Colonic mucosa (tissue), 4 donors: ENCODE results near the gene ABCA7. TPM values are rescaled to one million over a fixed set of nuclear protein-coding genes. Genes with fewer than 3 reads are reported as not detected.
"Not testable (repeated sequence)": the region's sequence is repeated elsewhere in the genome, so short reads cannot be mapped to it uniquely, and the experiment has no call there.

Source experiments
- DNase-seq: peaks from one replicate; pipeline ENCODE4 v3.0.0-alpha.2; 2020
- H3K27ac ChIP-seq: fragments of 200-600 bp; one replicate; pipeline ENCODE4 v1.8.0; 2021
- H3K27me3 ChIP-seq: fragments of 200-600 bp; one replicate; pipeline ENCODE4 v1.8.0; 2021
- H3K36me3 ChIP-seq: fragments of 200-600 bp; one replicate; pipeline ENCODE4 v1.8.0; 2021
- H3K4me1 ChIP-seq: fragments of 200-600 bp; one replicate; pipeline ENCODE4 v1.8.0; 2021; ENCODE audit warnings: mild to moderate bottlenecking
- H3K4me3 ChIP-seq: fragments of 200-600 bp; one replicate; pipeline ENCODE4 v1.8.0; 2021
- H3K9ac ChIP-seq, 2 donors: one replicate each; pipeline ENCODE4 v1.7.0; 2013; ENCODE audit warnings: control low read depth in 2 of 2, low read depth in 2 of 2, low read length in 2 of 2
- H3K9me3 ChIP-seq: fragments of 200-600 bp; one replicate; pipeline ENCODE4 v1.8.0; 2021
- CTCF ChIP-seq: fragments of 200-600 bp; IDR thresholded peaks from one replicate; pipeline ENCODE4 v1.8.0; 2022; ENCODE audit warnings: antibody characterized with exemption, mild to moderate bottlenecking
- intact Hi-C: fragments of 100-400 bp; cut with DNase I; formaldehyde crosslinking; loops from one replicate; pipeline ENCODE4 v1.14.1; 2022
- total RNA-seq, 2 donors: library from RNA; stranded (reverse); fragmentation: NEBNext Ultra II Directional in 1 of 2; extraction: Animal tissue kit (Norgen Biotek cat#: 25700) in 1 of 2; gene quantifications; one replicate each; pipeline ENCODE4 v1.2.1, GENCODE V29; 2021
- donor health status: healthy.
- donor health status: DM: no; HTN: no; CAD: no.
- donor health status: DM: no; HTN: no; CAD: no.

Gene ABCA7
- total RNA-seq, 2 donors from 2014 or later: 23.9 to 31.6 TPM

GRCh38 chr19:1019980-1020867 lies 19.7 kb upstream of the ABCA7 start:
- intact Hi-C loops: no loop called here
- H3K27me3 ChIP-seq: no peaks in the 10 kb centered on the region
- TF ChIP-seq CTCF: no peak
- H3K4me3 ChIP-seq: peak overlapping the region; percentile 80
- H3K9ac ChIP-seq: peak overlapping the region; percentile 95 to 96
- no peaks in the 10 kb centered on the region for H3K36me3 ChIP-seq
- H3K4me1 ChIP-seq: peaks cover 41% of the 10 kb centered on the region
- peak; percentile 57 for DNase-seq
- peak overlapping the region; percentile 90 for H3K27ac ChIP-seq
- H3K9me3 ChIP-seq: no peaks in the 10 kb centered on the region

GRCh38 chr19:1020868-1021425 lies 19.0 kb upstream of the ABCA7 start, which contains the start of gene TMEM259:
Gene TMEM259, minus strand, starts transcription at chr19:1021123. Its CDS starts 127 bp downstream, at chr19:1020996.
- TF ChIP-seq CTCF: no peak
- Histone ChIP-seq H3K27me3 (no peaks in the 10 kb centered on the region), H3K9ac (peak within 1 kb of the TSS; percentile 95 to 96), H3K36me3 (no peaks in the 10 kb centered on the region), H3K9me3 (no peaks in the 10 kb centered on the region), H3K4me3 (peak within 1 kb of the TSS; percentile 80), H3K4me1 (peaks cover 39% of the 10 kb centered on the region), H3K27ac (peak within 1 kb of the TSS; percentile 90)
- peak; percentile 98 for DNase-seq
- intact Hi-C loops: no loop called here

- intact Hi-C loops: not testable (repeated sequence)
These were observed 16.1 kb upstream of the ABCA7 start for GRCh38 chr19:1023883-1024188.

GRCh38 chr19:1025080-1025479 lies 14.8 kb upstream of the ABCA7 start:
- H3K9me3 ChIP-seq, H3K36me3 ChIP-seq, intact Hi-C loops, H3K9ac ChIP-seq, H3K27ac ChIP-seq, H3K27me3 ChIP-seq, H3K4me1 ChIP-seq, DNase-seq, H3K4me3 ChIP-seq: not testable (repeated sequence)

More at GRCh38 chr19:1023883-1024188, 16.1 kb upstream of the ABCA7 start:
- not testable (repeated sequence) for H3K36me3 ChIP-seq, H3K9ac ChIP-seq, H3K27me3 ChIP-seq, H3K4me3 ChIP-seq, DNase-seq, H3K27ac ChIP-seq, H3K9me3 ChIP-seq
- H3K4me1 ChIP-seq: peaks cover 10% of the 10 kb centered on the region

- intact Hi-C loops: no loop called here
- peaks cover 10% of the 10 kb centered on the region for H3K4me1 ChIP-seq
These were observed 13.7 kb upstream of the ABCA7 start, which contains the start of gene CNN2 for GRCh38 chr19:1025960-1026782. Gene CNN2, plus strand, starts transcription at chr19:1026608. Its CDS starts 54 bp downstream, at chr19:1026662.

More at GRCh38 chr19:1025960-1026782, 13.7 kb upstream of the ABCA7 start, which contains the start of gene CNN2:
- Histone ChIP-seq H3K27me3 (no peaks in the 10 kb centered on the region), H3K36me3 (no peaks in the 10 kb centered on the region), H3K4me3 (peak within 1 kb of the TSS; percentile 89), H3K9ac (peak within 1 kb of the TSS; percentile 94 to 95), H3K27ac (peak within 1 kb of the TSS; percentile 95), H3K9me3 (no peaks in the 10 kb centered on the region)
- DNase-seq: peak; percentile 87
- TF ChIP-seq CTCF: no peak
